NCI-H69 (cell line): ENCODE measurements around the gene RAD17.

Source experiments
- DNase-seq: peaks from one replicate; lab custom pipeline; 2025; lab: John Stamatoyannopoulos, UW

RAD17 gene

GRCh38 chr5:69462170-69462569, 92.6 kb downstream of the RAD17 start:
- no peak for DNase-seq
